ENCODE data around the gene EZH1.

Gene EZH1

GRCh38 chr17:42781639-42782165 is 36.9 kb upstream of the EZH1 start:
- Histone ChIP-seq H3K9ac (ENCODE audit: low read length in 2 of 2) (peak overlapping the region in 1 of 2 donors; percentile 21), H3K27me3 (ENCODE audit: control insufficient read depth in 1 of 2, insufficient read depth in 2 of 2, low read length in 2 of 2) (peaks cover 50 to 68% of the 10 kb centered on the region in 2 donors), H3K9me3 (ENCODE audit: control insufficient read depth in 2 of 2, low read length in 2 of 2) (no peaks in the 10 kb centered on the region), H3K36me3 (ENCODE audit: control insufficient read depth in 2 of 2, insufficient read depth in 2 of 2, low read length in 2 of 2) (peaks cover 13% of the 10 kb centered on the region in 2 donors), H3K27ac (ENCODE audit: low read length) (no peak overlapping the region), H3K4me1 (ENCODE audit: control insufficient read depth, insufficient read depth, low read length) (peaks cover 33% of the 10 kb centered on the region), H3K4me3 (ENCODE audit: low read length in 2 of 2) (peak overlapping the region in 1 of 2 donors; percentile 71)

- no peak overlapping the region for H3K27ac ChIP-seq (ENCODE audit: low read length)
- H3K9me3 ChIP-seq (ENCODE audit: control insufficient read depth in 2 of 2, low read length in 2 of 2) = no peaks in the 10 kb centered on the region
- H3K4me3 ChIP-seq (ENCODE audit: low read length in 2 of 2) = peak overlapping the region; percentile 51 to 71
- H3K36me3 ChIP-seq (ENCODE audit: control insufficient read depth in 2 of 2, insufficient read depth in 2 of 2, low read length in 2 of 2) = peaks cover 14 to 17% of the 10 kb centered on the region in 2 donors
- H3K4me1 ChIP-seq (ENCODE audit: control insufficient read depth, insufficient read depth, low read length) = peaks cover 33% of the 10 kb centered on the region
- peak overlapping the region; percentile 2 to 38 for H3K9ac ChIP-seq (ENCODE audit: low read length in 2 of 2)
- H3K27me3 ChIP-seq (ENCODE audit: control insufficient read depth in 1 of 2, insufficient read depth in 2 of 2, low read length in 2 of 2) = peaks cover 48 to 62% of the 10 kb centered on the region in 2 donors
These were observed 36.2 kb upstream of the EZH1 start for GRCh38 chr17:42780851-42781638.

- peaks cover 39 to 53% of the 10 kb centered on the region in 2 donors for H3K27me3 ChIP-seq (ENCODE audit: control insufficient read depth in 1 of 2, insufficient read depth in 2 of 2, low read length in 2 of 2)
- peak within 1 kb of the TSS; percentile 51 to 71 for H3K4me3 ChIP-seq (ENCODE audit: low read length in 2 of 2)
- H3K4me1 ChIP-seq (ENCODE audit: control insufficient read depth, insufficient read depth, low read length) = peaks cover 32% of the 10 kb centered on the region
- peak within 1 kb of the TSS; percentile 36 to 44 for H3K9ac ChIP-seq (ENCODE audit: low read length in 2 of 2)
- H3K36me3 ChIP-seq (ENCODE audit: control insufficient read depth in 2 of 2, insufficient read depth in 2 of 2, low read length in 2 of 2) = peaks cover 21 to 25% of the 10 kb centered on the region in 2 donors
- no peaks in the 10 kb centered on the region for H3K9me3 ChIP-seq (ENCODE audit: control insufficient read depth in 2 of 2, low read length in 2 of 2)
- no peak within 1 kb of the TSS for H3K27ac ChIP-seq (ENCODE audit: low read length)
These were observed 35.4 kb upstream of the EZH1 start, which contains the start of gene WNK4 for GRCh38 chr17:42779936-42780850. Gene WNK4, plus strand, starts transcription at chr17:42780610. Its CDS starts 89 bp downstream, at chr17:42780699.

DNA sequence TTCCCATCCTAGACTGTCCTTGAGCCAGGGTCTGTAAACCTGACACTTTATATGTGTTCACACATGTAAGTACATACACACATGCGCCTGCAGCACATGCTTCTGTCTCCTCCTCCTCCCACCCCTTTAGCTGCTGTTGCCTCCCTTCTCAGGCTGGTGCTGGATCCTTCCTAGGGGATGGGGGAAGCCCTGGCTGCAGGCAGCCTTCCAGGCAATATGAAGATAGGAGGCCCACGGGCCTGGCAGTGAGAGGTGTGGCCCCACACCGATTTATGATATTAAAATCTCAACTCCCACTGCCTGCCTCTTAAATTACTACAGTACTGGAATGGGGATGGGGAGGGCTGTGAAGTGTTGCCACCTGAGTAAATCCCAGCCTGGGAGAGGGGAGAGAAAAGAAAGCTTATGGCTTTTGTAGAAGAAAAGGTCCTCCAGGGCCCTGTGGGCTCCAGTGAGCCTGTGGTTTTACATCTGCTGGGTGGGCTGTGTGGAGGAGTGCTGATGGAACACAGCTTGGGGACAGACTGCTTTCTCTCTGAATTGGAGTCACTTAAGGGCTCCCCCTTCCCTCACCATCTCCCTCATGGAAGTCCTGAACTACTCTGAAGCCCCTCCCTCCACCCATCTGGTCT is 34.6 kb upstream of the EZH1 start:
- Histone ChIP-seq H3K27me3 (ENCODE audit: control insufficient read depth in 1 of 2, insufficient read depth in 2 of 2, low read length in 2 of 2) (peaks cover 33 to 45% of the 10 kb centered on the region in 2 donors), H3K36me3 (ENCODE audit: control insufficient read depth in 2 of 2, insufficient read depth in 2 of 2, low read length in 2 of 2) (peaks cover 21 to 25% of the 10 kb centered on the region in 2 donors), H3K4me3 (ENCODE audit: low read length in 2 of 2) (no peak overlapping the region), H3K27ac (ENCODE audit: low read length) (no peak overlapping the region), H3K9ac (ENCODE audit: low read length in 2 of 2) (no peak overlapping the region), H3K4me1 (ENCODE audit: control insufficient read depth, insufficient read depth, low read length) (peaks cover 29% of the 10 kb centered on the region), H3K9me3 (ENCODE audit: control insufficient read depth in 2 of 2, low read length in 2 of 2) (no peaks in the 10 kb centered on the region)

DNA sequence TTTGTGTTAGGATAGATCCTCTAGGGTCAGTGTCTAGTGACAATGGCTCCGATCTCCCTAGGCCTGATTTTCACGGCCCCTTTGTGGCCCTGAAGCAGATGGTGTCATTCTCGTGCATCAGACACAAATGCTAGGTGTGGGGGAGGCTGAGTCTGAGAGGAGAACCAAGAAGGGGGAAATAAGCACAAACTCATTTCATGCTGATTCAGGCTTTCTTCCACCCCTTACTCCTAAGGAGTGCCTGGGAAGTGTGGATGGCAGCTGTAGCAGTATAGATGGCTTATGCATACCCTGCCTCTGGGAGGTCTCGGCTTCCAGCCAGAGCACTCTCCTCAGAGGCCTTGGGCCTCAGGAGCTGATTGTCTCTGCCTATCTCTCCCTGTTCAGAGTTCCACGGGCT is 33.7 kb upstream of the EZH1 start:
- peaks cover 24 to 37% of the 10 kb centered on the region in 2 donors for H3K27me3 ChIP-seq (ENCODE audit: control insufficient read depth in 1 of 2, insufficient read depth in 2 of 2, low read length in 2 of 2)
- H3K4me1 ChIP-seq (ENCODE audit: control insufficient read depth, insufficient read depth, low read length) = peaks cover 34% of the 10 kb centered on the region
- no peak overlapping the region for H3K4me3 ChIP-seq (ENCODE audit: low read length in 2 of 2)
- no peaks in the 10 kb centered on the region for H3K9me3 ChIP-seq (ENCODE audit: control insufficient read depth in 2 of 2, low read length in 2 of 2)
- no peak overlapping the region for H3K9ac ChIP-seq (ENCODE audit: low read length in 2 of 2)
- peaks cover 21 to 25% of the 10 kb centered on the region in 2 donors for H3K36me3 ChIP-seq (ENCODE audit: control insufficient read depth in 2 of 2, insufficient read depth in 2 of 2, low read length in 2 of 2)
- H3K27ac ChIP-seq (ENCODE audit: low read length) = no peak overlapping the region

DNA sequence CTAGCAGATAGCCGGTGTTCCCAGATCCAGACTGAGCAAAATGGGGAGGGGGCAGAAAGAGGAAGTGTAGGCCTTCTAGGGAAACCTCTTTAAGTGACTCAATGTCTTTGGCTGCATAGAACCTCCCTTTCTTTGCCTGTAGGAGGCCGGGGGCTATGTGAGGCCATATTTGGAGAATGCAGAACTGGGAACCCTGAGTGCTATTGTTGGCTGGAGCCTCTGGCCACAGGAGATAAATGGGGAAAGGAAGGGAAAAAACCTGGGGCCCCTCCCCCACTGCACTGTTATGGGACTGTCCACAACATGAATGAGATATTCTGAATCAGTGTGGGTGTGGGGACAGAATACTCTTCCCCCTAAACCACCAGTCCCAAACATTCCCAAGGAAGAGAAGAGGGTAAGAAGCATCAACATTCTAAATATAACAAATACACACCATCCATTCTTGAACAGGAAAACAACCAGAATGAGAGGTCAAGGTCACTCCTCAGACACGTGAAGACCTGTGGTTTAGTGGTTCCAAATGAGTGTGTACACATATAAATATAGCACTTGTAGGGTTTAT is 30.8 kb upstream of the EZH1 start:
- Histone ChIP-seq H3K9me3 (ENCODE audit: control insufficient read depth in 2 of 2, low read length in 2 of 2) (no peaks in the 10 kb centered on the region), H3K4me1 (ENCODE audit: control insufficient read depth, insufficient read depth, low read length) (peaks cover 16% of the 10 kb centered on the region), H3K4me3 (ENCODE audit: low read length in 2 of 2) (no peak overlapping the region), H3K9ac (ENCODE audit: low read length in 2 of 2) (no peak overlapping the region), H3K27ac (ENCODE audit: low read length) (no peak overlapping the region), H3K36me3 (ENCODE audit: control insufficient read depth in 2 of 2, insufficient read depth in 2 of 2, low read length in 2 of 2) (peaks cover 21 to 25% of the 10 kb centered on the region in 2 donors), H3K27me3 (ENCODE audit: control insufficient read depth in 1 of 2, insufficient read depth in 2 of 2, low read length in 2 of 2) (peaks cover 3 to 7% of the 10 kb centered on the region in 2 donors)

GRCh38 chr17:42774066-42774745 is 29.4 kb upstream of the EZH1 start:
- peak overlapping the region; percentile 98 to 99 for H3K4me3 ChIP-seq (ENCODE audit: low read length in 2 of 2)
- peaks cover 21 to 23% of the 10 kb centered on the region in 2 donors for H3K36me3 ChIP-seq (ENCODE audit: control insufficient read depth in 2 of 2, insufficient read depth in 2 of 2, low read length in 2 of 2)
- H3K4me1 ChIP-seq (ENCODE audit: control insufficient read depth, insufficient read depth, low read length) = peaks cover 9% of the 10 kb centered on the region
- H3K27ac ChIP-seq (ENCODE audit: low read length) = peak overlapping the region; percentile 81
- H3K9ac ChIP-seq (ENCODE audit: low read length in 2 of 2) = peak overlapping the region; percentile 99
- H3K27me3 ChIP-seq (ENCODE audit: control insufficient read depth in 1 of 2, insufficient read depth in 2 of 2, low read length in 2 of 2) = no peaks in the 10 kb centered on the region
- no peaks in the 10 kb centered on the region for H3K9me3 ChIP-seq (ENCODE audit: control insufficient read depth in 2 of 2, low read length in 2 of 2)

DNA sequence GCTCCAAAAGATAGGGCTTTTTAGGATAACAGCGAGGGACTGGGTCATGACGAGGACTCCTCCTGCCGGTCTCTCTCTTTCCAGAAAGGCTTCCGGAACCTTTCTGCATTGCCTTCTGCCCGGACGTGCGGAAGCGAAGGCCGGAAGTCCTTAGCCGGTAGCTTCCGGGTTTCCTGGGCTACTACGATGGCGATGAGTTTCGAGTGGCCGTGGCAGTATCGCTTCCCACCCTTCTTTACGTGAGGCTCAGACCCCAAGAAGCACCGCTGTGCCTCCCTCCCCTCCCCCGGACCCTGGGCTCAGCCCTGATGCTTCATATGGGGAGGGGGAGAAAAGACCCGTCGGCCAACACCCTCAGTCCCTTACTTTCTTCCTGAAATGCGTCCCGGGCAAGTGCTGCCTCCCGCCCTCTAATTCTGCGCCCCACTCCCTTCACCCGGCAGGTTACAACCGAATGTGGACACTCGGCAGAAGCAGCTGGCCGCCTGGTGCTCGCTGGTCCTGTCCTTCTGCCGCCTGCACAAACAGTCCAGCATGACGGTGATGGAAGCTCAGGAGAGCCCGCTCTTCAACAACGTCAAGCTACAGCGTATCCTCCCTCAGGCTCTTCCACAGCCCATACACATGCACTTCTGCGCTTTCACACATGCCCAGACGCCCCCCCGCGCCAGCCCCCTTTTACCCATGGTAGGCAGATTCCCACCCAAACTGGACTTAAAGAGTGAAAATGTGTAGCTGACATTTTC is 28.6 kb upstream of the EZH1 start, which contains the start of gene VPS25:
Gene VPS25 (plus strand): TSS at position 160 of the 746 bp plus-strand sequence. CDS start 27 bp downstream, at position 187.
- Histone ChIP-seq H3K36me3 (ENCODE audit: control insufficient read depth in 2 of 2, insufficient read depth in 2 of 2, low read length in 2 of 2) (peaks cover 14 to 16% of the 10 kb centered on the region in 2 donors), H3K4me1 (ENCODE audit: control insufficient read depth, insufficient read depth, low read length) (peaks cover 9% of the 10 kb centered on the region), H3K4me3 (ENCODE audit: low read length in 2 of 2) (peak within 1 kb of the TSS; percentile 98 to 99), H3K27me3 (ENCODE audit: control insufficient read depth in 1 of 2, insufficient read depth in 2 of 2, low read length in 2 of 2) (no peaks in the 10 kb centered on the region), H3K9me3 (ENCODE audit: control insufficient read depth in 2 of 2, low read length in 2 of 2) (no peaks in the 10 kb centered on the region), H3K27ac (ENCODE audit: low read length) (peak within 1 kb of the TSS; percentile 81), H3K9ac (ENCODE audit: low read length in 2 of 2) (peak within 1 kb of the TSS; percentile 99)

DNA sequence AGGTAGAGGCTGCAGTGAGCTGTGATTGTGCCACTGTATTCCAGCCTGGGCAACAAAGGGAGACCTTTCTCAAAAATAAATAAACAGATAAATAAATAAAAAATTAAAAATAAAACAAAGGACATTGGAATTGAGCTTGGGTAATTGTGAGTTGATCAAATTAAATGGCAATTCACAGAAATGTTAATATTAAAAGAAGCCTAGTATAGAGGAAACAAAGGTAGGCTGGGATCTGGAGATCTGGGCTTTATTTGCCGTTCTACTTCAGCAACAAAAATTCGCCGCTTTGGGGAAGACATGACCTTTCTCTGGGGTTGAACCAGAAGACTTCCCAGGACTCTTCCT is 28.1 kb upstream of the EZH1 start:
- H3K27me3 ChIP-seq (ENCODE audit: control insufficient read depth in 1 of 2, insufficient read depth in 2 of 2, low read length in 2 of 2) = no peaks in the 10 kb centered on the region
- peak overlapping the region; percentile 81 for H3K27ac ChIP-seq (ENCODE audit: low read length)
- H3K9me3 ChIP-seq (ENCODE audit: control insufficient read depth in 2 of 2, low read length in 2 of 2) = no peaks in the 10 kb centered on the region
- peak overlapping the region; percentile 98 to 99 for H3K4me3 ChIP-seq (ENCODE audit: low read length in 2 of 2)
- peaks cover 11 to 15% of the 10 kb centered on the region in 2 donors for H3K36me3 ChIP-seq (ENCODE audit: control insufficient read depth in 2 of 2, insufficient read depth in 2 of 2, low read length in 2 of 2)
- H3K4me1 ChIP-seq (ENCODE audit: control insufficient read depth, insufficient read depth, low read length) = peaks cover 9% of the 10 kb centered on the region
- peak overlapping the region; percentile 99 for H3K9ac ChIP-seq (ENCODE audit: low read length in 2 of 2)
